DOHH2 (cell line): ENCODE measurements around the gene CMKLR1.

ENCODE experiments used
- H3F3A ChIP-seq: fragments of 200-600 bp; sonication (generic), shearing (Covaris generic); 2 replicates; pipeline ENCODE4 v1.6.0; 2016; ENCODE audit warnings: antibody characterized with exemption, mild to moderate bottlenecking; ENCODE audit not compliant: control insufficient read depth, insufficient read depth
- H3K27ac ChIP-seq: fragments of 200-600 bp; sonication (generic); 2 replicates; pipeline ENCODE4 v1.5.1; 2014; ENCODE audit warnings: low read depth, mild to moderate bottlenecking, low read length, moderate library complexity
- H3K27me3 ChIP-seq: fragments of 200-600 bp; sonication (generic); 2 replicates; pipeline ENCODE4 v1.6.1; 2014; ENCODE audit warnings: mild to moderate bottlenecking, low read length, mixed read lengths; ENCODE audit not compliant: control insufficient read depth
- H3K36me3 ChIP-seq: fragments of 200-600 bp; sonication (generic); 2 replicates; pipeline ENCODE4 v1.6.1; 2014; ENCODE audit warnings: mild to moderate bottlenecking, low read length, moderate library complexity, mixed read lengths; ENCODE audit not compliant: control insufficient read depth
- H3K4me1 ChIP-seq: fragments of 200-600 bp; sonication (generic); 2 replicates; pipeline ENCODE4 v1.6.1; 2014; ENCODE audit warnings: mild to moderate bottlenecking, low read length, mixed read lengths; ENCODE audit not compliant: control insufficient read depth
- H3K4me2 ChIP-seq: fragments of 200-600 bp; sonication (generic); 2 replicates; pipeline ENCODE4 v1.6.0; 2014; ENCODE audit warnings: mild to moderate bottlenecking, low read length, moderate library complexity
- H3K4me3 ChIP-seq: fragments of 200-600 bp; sonication (generic); 2 replicates; pipeline ENCODE4 v1.5.1; 2014; ENCODE audit warnings: mild to moderate bottlenecking, low read length, mixed read lengths
- H3K79me2 ChIP-seq: fragments of 200-600 bp; sonication (generic); 2 replicates; pipeline ENCODE4 v1.6.1; 2014; ENCODE audit warnings: mild to moderate bottlenecking, low read length, mixed read lengths; ENCODE audit not compliant: control insufficient read depth
- H3K9me2 ChIP-seq: fragments of 200-600 bp; sonication (generic); replicated peaks from 2 replicates; pipeline ENCODE4 v1.6.1; 2014; ENCODE audit warnings: mild to moderate bottlenecking, low read length, mixed read lengths; ENCODE audit not compliant: control insufficient read depth
- H3K9me3 ChIP-seq: fragments of 200-600 bp; sonication (generic); 2 replicates; pipeline ENCODE4 v1.6.1; 2014; ENCODE audit warnings: antibody characterized with exemption, low read length, mixed read lengths; ENCODE audit not compliant: control insufficient read depth, insufficient read depth
- H4K20me1 ChIP-seq: fragments of 200-600 bp; sonication (generic); 2 replicates; pipeline ENCODE4 v1.6.0; 2014; ENCODE audit warnings: low read depth, mild to moderate bottlenecking, antibody characterized with exemption, low read length, moderate library complexity; ENCODE audit not compliant: control insufficient read depth, insufficient read depth
- CTCF ChIP-seq: fragments of 200-600 bp; sonication (generic); IDR thresholded peaks from one replicate; pipeline ENCODE4 v1.5.1; 2014; ENCODE audit warnings: antibody characterized with exemption, mild to moderate bottlenecking, low read depth, low read length; ENCODE audit not compliant: poor library complexity, severe bottlenecking
- EZH2phosphoT487 ChIP-seq: fragments of 200-600 bp; sonication (generic); IDR thresholded peaks from 2 replicates; pipeline ENCODE4 v1.6.1; 2017; ENCODE audit warnings: borderline replicate concordance, mild to moderate bottlenecking, antibody characterized with exemption, low read length, moderate library complexity, mixed read lengths

CMKLR1 gene

GRCh38 chr12:108247130-108247529, 92.0 kb downstream of the CMKLR1 start:
- Histone ChIP-seq H3K27me3 (no peaks in the 10 kb centered on the region), H3K4me2 (no peak overlapping the region), H3K4me3 (no peak overlapping the region), H3K36me3 (no peaks in the 10 kb centered on the region), H3K79me2 (no peaks in the 10 kb centered on the region), H3K9me2 (no peaks in the 10 kb centered on the region), H4K20me1 (no peaks in the 10 kb centered on the region), H3K27ac (no peak overlapping the region), H3F3A (no peaks in the 10 kb centered on the region), H3K4me1 (no peaks in the 10 kb centered on the region), H3K9me3 (no peaks in the 10 kb centered on the region)
- TF ChIP-seq EZH2phosphoT487 (no peak), CTCF (no peak)

- Histone ChIP-seq H3F3A (no peaks in the 10 kb centered on the region), H3K36me3 (no peaks in the 10 kb centered on the region), H3K4me2 (no peak overlapping the region), H3K9me3 (no peaks in the 10 kb centered on the region), H3K79me2 (no peaks in the 10 kb centered on the region), H3K27me3 (peaks cover 3% of the 10 kb centered on the region; the same call in 1 of the 2 replicates), H3K27ac (no peak overlapping the region), H3K9me2 (no peaks in the 10 kb centered on the region), H3K4me1 (no peaks in the 10 kb centered on the region), H3K4me3 (no peak overlapping the region), H4K20me1 (no peaks in the 10 kb centered on the region)
- TF ChIP-seq EZH2phosphoT487: no peak
- TF ChIP-seq CTCF: no peak
Observed at GRCh38 chr12:108241986-108242703, 97.0 kb downstream of the CMKLR1 start.

GRCh38 chr12:108240928-108241327, 98.2 kb downstream of the CMKLR1 start:
- Histone ChIP-seq H3K27me3 (peaks cover 10% of the 10 kb centered on the region), H3F3A (no peaks in the 10 kb centered on the region), H3K9me2 (no peaks in the 10 kb centered on the region), H4K20me1 (no peaks in the 10 kb centered on the region), H3K4me1 (no peaks in the 10 kb centered on the region), H3K27ac (no peak overlapping the region), H3K9me3 (no peaks in the 10 kb centered on the region), H3K79me2 (no peaks in the 10 kb centered on the region), H3K4me3 (no peak overlapping the region), H3K36me3 (no peaks in the 10 kb centered on the region), H3K4me2 (no peak overlapping the region)
- no peak for TF ChIP-seq CTCF
- no peak for TF ChIP-seq EZH2phosphoT487
